ENCODE results near the gene SAT1. TPM values are rescaled to one million over a fixed set of nuclear protein-coding genes. Genes with fewer than 3 reads are reported as not detected.

The SAT1 gene
- total RNA-seq, 2 experiments from 2014 or later, result 94.1 to 101 TPM

DNA sequence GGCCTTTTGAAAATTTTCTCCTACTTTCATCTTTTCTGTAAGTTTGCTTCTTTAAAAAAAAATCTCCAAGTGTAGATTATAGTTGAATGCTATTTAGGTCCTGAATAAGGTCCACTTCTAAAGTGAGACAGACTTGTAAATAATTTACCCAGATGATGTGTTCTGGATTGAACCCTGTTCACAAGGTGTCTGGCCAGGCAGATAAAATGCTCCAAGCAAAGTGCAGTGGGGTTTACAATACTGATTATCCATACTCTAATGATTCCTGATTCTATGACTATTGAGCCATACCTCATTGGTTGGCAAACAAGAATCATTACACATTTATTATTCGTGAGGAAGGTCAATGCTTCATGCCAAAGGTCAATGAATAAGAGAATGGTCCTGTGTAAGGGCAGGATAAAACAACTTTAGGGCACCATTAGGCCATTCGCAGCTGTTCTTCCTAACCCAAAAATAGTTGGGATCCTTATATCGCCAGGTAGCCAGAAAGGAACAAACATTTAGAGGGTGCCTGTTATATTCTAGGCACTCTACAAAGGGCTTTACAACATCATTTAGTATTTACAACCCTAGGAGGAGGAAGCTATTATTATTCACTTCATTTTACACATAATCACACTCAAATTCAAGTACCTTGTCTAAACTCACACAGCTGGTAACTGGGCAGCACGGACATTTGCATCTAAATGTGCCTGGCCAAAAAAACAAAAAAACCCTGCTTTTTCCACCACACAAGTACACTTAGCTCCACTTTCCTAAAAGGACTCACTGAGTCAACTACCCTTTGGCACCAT, 18.6 kb upstream of the SAT1 start:
- H3K9me3 Mint-ChIP-seq, result no peaks in the 10 kb centered on the region
- DNase-seq, result no peak
- H3K36me3 Mint-ChIP-seq (ENCODE audit: low read depth), result no peaks in the 10 kb centered on the region
- CTCF ChIA-PET, result interaction anchor here (1.3 to 1.7 kb wide), 3 partner anchors 16 to 137 kb away, joined by 3 to 4 read pairs (median 3); partner anchors contain the start of gene SAT1
- intact Hi-C loops (cut with micrococcal nuclease), result no loop called here
- TF ChIP-seq, protein P1, sequence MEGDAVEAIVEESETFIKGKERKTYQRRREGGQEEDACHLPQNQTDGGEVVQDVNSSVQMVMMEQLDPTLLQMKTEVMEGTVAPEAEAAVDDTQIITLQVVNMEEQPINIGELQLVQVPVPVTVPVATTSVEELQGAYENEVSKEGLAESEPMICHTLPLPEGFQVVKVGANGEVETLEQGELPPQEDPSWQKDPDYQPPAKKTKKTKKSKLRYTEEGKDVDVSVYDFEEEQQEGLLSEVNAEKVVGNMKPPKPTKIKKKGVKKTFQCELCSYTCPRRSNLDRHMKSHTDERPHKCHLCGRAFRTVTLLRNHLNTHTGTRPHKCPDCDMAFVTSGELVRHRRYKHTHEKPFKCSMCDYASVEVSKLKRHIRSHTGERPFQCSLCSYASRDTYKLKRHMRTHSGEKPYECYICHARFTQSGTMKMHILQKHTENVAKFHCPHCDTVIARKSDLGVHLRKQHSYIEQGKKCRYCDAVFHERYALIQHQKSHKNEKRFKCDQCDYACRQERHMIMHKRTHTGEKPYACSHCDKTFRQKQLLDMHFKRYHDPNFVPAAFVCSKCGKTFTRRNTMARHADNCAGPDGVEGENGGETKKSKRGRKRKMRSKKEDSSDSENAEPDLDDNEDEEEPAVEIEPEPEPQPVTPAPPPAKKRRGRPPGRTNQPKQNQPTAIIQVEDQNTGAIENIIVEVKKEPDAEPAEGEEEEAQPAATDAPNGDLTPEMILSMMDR (IDR thresholded peaks at IDR 0.05), result no peak
- H3K27ac Mint-ChIP-seq, result no peak overlapping the region
- POLR2A ChIA-PET, result no interaction called here
- no peaks in the 10 kb centered on the region for H3K4me1 Mint-ChIP-seq (ENCODE audit: low read depth)
- no peaks in the 10 kb centered on the region for H3K27me3 Mint-ChIP-seq
- H3K4me3 Mint-ChIP-seq, result no peak overlapping the region
- no peak for ATAC-seq

DNA sequence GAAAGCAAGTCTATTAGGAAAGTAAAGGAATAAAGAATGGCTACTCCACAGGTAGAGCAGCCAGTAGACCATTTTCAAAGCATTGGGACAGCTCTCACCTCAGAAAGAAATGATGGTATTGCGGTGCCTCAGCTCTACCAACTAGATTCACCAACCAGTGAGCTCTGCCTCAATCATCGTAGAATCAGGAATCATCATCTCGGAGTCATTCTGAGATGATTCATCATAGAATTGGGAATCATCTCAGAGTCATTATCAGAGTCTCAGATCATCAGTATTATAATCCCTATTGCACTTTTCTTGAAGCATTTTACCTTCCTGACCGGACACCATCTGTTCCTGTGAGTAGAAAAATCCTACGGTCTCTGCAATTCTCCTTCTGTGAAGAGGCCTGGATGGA, 17.5 kb upstream of the SAT1 start:
- Mint-ChIP-seq H3K27ac (no peak overlapping the region), H3K36me3 (ENCODE audit: low read depth) (no peaks in the 10 kb centered on the region), H3K9me3 (no peaks in the 10 kb centered on the region), H3K4me3 (no peak overlapping the region), H3K4me1 (ENCODE audit: low read depth) (peaks cover 2% of the 10 kb centered on the region), H3K27me3 (no peaks in the 10 kb centered on the region)
- ChIA-PET CTCF (interaction anchor here (1.3 to 1.7 kb wide), 3 partner anchors 15 to 136 kb away, joined by 3 to 4 read pairs (median 3); partner anchors contain the start of gene SAT1), POLR2A (no interaction called here)
- DNase-seq (no peak), ATAC-seq (no peak)
- intact Hi-C loops (cut with micrococcal nuclease), result no loop called here
- TF ChIP-seq, protein P1 (IDR thresholded peaks at IDR 0.05), result no peak

DNA sequence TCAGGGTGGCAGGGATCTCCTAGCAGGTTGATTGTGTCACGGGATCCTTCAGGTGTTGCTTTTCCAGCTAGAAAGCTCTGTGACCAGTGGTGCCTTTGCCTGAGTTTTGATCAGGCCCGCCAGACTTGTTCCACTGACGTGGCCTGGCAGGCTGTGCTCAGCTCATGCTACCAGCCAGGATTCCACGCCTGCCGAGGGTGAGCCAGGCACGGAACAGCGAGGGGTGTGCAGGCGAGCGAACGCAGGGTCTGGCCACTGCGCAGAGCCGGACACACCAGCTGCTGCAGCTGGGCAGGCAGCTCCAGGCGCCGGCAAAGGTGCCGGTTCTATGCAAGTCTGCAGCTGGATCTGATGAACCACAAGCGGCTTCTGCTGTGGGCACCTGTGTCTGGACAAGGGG, 17.1 kb upstream of the SAT1 start:
- no peak overlapping the region for H3K27ac Mint-ChIP-seq
- POLR2A ChIA-PET, result interaction anchor here (1.0 kb wide), 1 partner anchor 17 kb away, joined by 4 read pairs; the partner anchor contains the start of gene SAT1
- peaks cover 2% of the 10 kb centered on the region for H3K4me1 Mint-ChIP-seq (ENCODE audit: low read depth)
- CTCF ChIA-PET, result interaction anchor here (0.7 to 1.7 kb wide), 4 partner anchors 15 to 137 kb away, joined by 3 to 4 read pairs (median 3); partner anchors contain the start of gene SAT1
- H3K36me3 Mint-ChIP-seq (ENCODE audit: low read depth), result no peaks in the 10 kb centered on the region
- no peaks in the 10 kb centered on the region for H3K9me3 Mint-ChIP-seq
- no peaks in the 10 kb centered on the region for H3K27me3 Mint-ChIP-seq
- DNase-seq, result no peak
- TF ChIP-seq, protein P1 (IDR thresholded peaks at IDR 0.05), result no peak
- intact Hi-C loops (cut with micrococcal nuclease), result no loop called here
- ATAC-seq, result no peak
- H3K4me3 Mint-ChIP-seq, result no peak overlapping the region

DNA sequence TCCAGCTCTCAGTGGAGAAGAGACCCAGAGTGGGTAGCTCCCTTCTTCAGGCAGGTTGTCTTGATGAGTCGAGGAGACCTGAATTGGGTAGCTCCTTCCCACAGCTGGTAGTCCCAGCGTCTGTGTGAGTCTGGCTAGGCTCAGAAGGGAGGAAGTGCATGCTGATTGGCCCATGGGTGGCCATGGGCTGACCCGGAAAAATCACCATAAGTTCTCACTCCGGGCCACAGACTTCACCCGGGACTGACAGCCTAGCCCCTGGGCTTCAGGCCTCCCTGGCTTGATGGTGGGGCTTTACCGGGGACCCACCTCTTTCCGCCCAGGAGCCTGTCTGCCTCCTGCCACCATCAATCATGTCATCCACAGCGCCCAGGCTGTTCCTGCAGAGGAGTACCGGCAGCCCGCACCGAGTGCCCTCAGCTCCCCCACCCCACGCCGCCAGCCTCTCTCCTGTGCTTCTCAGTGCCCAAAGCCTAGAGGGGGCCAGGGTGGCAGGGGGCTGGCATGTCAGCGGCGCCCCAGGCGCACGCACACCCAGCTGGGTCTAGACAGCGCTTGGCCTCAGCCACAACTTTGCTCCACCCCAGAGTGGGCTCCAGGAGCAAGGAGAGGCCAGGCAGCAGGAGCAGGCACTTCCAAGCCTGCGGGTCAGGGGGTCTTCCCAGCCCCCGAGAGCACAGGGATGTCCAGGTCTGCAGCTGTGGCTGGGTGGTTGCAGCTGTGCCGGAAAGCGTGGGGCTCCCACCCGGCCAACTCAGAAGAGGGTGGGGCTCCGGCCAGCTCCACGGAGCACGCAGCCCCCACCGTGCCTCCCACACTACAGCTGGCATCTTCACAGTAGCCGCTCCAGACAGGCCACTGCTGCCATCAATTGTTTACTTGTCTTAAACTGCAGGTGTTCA, 16.1 kb upstream of the SAT1 start:
- CTCF ChIA-PET, result interaction anchor here (0.7 kb wide), 1 partner anchor 136 kb away, joined by 3 read pairs; no protein-coding TSS in a partner anchor
- Mint-ChIP-seq H3K4me1 (ENCODE audit: low read depth) (peaks cover 2% of the 10 kb centered on the region), H3K27me3 (no peaks in the 10 kb centered on the region), H3K27ac (no peak overlapping the region), H3K9me3 (no peaks in the 10 kb centered on the region), H3K36me3 (ENCODE audit: low read depth) (no peaks in the 10 kb centered on the region), H3K4me3 (peak overlapping the region; percentile 53)
- intact Hi-C loops (cut with micrococcal nuclease), result no loop called here
- POLR2A ChIA-PET, result interaction anchor here (1.0 kb wide), 1 partner anchor 16 kb away, joined by 4 read pairs; the partner anchor contains the start of gene SAT1
- TF ChIP-seq, protein P1 (IDR thresholded peaks at IDR 0.05), result no peak
- ATAC-seq, result peak; percentile 56
- no peak for DNase-seq
